Stimulated activated CD4-positive, alpha-beta T cell treated with anti-CD3 and anti-CD28 coated beads, Interleukin-15, amount 100 ng/mL, for 1 hour (primary cell): ENCODE data around the gene AKAP6.
"Not testable (repeated sequence)": the region's sequence is repeated elsewhere in the genome, so short reads cannot be mapped to it uniquely, and the experiment has no call there.

ENCODE experiments used
- DNase-seq, 2 donors: peaks; one replicate each; pipeline ENCODE4 v3.0.0-alpha.2; 2020; ENCODE audit warnings: low read depth in 1 of 2, low spot score in 1 of 2

Gene AKAP6

DNA sequence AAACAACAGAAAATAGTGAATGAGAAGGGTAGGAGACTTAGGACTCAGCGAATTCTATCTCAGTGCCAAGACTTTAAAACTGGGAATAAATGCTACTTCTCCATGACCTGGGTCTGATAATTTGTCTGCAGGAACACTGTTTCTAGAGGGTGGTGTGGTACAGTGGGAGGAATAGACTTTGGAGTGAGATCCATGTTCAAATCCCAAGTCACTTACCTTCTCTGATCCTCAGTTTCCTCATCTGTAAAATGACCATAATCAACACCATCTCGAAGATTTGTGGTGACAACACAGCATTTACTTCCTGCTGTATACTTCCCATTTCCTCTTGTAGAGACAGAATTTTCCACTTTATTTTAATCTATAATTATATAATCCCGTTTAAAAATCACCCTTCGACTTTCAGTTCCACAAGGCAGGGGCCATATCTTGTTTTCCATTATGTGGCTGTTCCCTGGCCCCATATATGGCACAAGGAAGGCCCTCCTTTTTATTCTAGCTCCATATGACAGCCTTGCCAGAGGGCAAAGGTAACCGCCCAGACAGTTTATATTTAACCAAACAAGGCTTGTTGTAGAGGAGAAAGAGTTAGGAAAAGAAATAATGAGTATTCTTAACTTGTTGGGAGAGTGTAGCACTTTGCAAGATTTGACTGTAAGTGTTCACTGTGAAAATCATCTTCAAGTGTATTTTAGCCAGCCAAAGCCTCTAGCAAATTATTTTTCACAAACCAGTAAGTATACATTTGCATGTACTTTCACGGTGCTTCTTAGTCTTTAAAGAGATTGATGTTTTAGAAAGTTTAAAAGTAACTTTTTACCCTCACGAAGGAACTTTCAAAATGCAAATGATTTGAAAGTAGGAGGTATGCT, 243.1 kb downstream of the AKAP6 start:
- DNase-seq, result no peak

DNA sequence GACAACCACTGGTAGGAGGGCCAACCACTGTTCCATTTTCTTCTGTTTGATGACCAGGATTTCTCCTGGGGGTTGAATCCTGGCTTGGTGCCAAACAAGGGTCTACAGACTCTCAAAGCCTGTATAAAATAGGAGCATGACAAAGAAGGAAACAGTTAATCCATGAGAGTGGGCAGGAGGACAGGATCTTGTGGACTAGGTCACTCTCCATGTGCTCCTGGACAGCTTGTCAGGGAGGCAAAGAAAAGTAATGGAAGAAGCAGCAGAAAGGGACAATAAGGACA, 243.7 kb downstream of the AKAP6 start:
- DNase-seq, result no peak

DNA sequence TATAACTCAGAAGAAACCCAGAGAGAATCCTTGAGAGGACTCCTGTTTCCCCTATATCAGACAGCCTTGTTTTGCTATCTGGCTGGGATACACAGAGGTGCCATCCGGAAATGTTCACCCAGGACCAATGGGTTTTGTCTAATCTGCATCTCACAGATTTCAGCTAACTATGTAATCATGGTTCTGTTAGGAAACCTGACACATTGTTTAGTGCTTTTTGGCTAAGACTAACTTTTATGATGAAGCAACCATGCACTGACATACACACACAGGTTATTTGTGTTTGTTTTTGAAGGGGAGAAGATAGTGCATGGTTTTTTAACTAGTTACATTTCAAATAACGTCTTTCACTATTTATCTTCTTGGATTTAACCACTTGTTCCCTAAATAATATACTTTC, 245.2 kb downstream of the AKAP6 start:
- no peak for DNase-seq

DNA sequence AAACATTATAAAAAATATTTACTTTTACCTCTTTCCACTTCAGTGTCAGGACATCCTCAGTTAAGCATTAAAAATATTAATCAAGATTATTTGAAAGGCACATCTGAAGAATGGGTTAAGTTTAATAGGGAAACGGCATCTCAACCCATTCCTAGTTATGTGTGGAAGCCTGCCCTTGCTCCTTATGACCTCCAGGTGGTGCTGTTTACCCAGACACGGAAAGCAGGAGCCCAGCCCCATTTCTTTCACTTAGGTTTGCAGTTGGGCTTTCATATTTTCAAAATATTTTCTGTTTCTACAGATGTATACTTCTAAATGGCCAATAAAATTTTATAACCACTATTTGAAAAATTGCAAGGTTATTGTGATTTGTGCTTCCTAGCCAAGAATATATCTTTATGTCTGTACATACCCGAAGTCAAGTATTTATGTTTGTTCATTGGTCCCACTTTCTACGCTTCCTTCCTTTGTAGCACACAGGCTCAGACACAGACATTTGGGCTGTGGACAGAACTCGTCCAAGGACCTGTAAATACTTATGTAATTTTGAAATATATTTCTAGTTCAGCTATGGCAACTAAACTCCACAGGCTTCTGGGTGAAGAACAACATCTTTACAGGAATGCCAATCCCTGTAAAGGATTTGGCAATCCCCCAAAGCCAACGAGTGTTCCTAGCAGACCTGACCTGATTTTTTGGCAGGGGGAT, 247.1 kb downstream of the AKAP6 start:
- no peak for DNase-seq

DNA sequence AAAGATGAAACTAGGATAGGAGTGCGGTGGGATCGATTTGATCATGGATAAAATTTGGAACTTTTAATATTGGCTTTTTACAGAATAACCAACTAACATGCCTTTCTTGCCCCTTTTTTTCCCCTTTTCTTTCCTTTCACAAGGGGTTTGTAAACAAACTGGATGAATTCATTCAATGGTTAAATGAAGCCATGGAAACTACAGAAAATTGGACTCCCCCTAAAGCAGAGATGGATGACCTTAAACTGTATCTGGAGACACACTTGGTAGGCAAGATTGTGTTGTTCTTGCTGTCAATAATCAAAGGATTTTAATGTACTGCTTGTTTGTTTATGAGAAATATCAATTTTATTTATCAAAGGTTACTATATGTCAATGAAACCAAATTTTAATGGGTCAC, 247.9 kb downstream of the AKAP6 start:
- DNase-seq, result no peak

DNA sequence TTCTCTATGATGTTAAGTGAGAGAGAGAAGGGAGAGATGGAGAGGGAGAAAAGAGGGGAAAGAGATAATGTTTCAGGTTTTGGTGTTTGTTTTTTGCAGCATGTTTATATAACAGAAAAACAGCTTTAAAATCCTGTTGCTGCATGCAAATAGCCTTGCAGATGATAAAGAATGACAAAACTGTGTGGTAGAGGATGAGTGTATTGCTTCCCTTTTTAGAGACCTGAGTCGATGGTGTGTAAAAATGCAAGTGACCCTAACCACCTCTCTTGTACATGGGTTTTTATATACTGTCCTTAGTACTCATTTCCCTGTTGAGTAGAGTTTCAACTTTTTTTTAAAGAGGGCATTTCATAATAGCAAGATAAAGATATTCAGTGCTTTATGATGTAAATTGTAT, 249.1 kb downstream of the AKAP6 start:
- DNase-seq, result no peak

DNA sequence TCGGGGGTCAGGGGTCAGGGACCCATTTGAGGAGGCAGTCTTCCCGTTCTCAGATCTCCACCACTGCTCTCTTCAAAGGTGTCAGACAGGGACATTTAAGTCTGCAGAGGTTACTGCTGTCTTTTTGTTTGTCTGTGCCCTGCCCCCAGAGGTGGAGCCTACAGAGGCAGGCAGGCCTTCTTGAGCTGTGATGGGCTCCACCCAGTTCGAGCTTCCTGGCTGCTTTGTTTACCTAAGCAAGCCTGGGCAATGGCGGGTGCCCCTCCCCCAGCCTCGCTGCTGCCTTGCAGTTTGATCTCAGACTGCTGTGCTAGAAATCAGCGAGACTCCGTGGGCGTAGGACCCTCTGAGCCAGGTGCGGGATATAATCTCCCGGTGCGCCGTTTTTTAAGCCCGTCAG, 254.3 kb downstream of the AKAP6 start:
- DNase-seq, result not testable (repeated sequence)

DNA sequence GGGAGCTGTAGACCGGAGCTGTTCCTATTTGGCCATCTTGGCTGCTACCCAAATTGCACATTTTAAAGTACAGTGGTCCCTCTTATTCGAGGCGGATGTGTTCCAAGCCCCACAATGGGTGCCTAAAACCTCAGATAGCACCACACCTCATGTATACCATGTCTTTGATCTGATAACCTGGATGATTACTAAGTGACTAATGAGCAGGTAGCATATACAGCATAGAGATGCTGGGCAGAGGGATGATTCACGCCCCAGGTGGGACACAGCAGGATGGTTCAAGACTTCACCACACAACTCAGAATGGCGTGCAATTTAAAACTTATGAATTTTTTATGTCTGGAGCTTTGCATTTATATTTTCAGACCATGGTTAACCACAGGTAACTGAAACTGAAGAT, 255.0 kb downstream of the AKAP6 start:
- DNase-seq, result no peak

DNA sequence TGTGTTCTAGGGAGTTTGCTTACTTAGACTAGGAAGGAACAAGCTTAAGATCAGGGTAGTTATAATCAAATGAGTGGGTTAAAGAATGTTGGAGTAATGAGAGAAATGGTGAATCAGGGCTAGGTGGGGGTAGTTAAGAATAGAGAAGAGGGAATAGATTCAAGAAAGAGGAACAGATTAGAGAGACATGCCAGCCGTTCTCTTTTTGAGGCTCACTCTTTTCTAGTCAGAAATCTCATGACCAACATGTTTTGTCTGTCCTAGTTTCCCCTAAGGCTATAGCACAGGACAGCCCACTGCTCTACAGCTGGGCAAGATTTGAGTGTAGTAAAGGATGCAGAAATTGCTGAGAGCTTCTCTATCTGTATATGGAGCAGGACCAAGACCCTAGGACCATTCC, 258.4 kb downstream of the AKAP6 start:
- DNase-seq, result no peak

DNA sequence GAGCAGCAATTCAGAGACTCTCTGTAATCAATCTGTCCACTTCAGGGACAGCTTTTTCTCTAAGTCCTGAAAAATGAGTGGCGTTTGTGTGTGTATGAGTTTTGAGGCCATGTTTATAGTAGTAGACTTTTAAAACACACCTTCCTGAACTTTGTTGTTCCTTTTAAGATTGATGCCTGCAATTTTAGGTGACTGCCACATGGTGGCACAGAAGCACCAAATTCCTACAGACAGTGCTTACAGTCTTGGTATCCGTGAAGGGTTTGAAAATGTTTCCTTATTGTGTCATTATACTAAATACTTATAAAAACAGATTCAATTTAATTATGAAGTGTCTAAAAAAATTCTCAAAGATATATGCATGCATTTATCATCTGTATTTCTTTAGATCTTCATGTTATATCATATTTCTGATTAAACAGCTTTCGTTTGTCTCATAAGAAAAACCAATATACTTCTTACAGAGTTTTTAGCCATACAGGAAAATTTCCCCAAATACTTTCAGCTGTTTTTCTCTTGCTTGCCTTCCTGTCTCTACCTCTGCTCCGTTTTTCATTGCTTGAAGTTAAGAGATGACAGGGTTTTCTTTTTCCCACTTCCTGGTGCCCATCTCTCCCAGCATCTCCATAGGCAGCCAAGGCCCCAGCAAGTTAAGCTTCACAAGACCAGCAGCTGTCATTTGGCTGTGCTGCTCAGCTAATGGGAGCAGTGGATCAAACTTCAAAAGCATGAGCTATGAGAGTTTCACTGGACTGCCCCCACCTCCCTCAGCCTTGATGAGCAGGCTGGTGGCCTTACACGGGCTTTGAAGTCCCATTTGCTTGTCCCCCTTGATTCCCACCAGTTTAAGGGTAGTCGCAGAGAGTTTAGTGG, 259.6 kb downstream of the AKAP6 start:
- DNase-seq, result no peak

DNA sequence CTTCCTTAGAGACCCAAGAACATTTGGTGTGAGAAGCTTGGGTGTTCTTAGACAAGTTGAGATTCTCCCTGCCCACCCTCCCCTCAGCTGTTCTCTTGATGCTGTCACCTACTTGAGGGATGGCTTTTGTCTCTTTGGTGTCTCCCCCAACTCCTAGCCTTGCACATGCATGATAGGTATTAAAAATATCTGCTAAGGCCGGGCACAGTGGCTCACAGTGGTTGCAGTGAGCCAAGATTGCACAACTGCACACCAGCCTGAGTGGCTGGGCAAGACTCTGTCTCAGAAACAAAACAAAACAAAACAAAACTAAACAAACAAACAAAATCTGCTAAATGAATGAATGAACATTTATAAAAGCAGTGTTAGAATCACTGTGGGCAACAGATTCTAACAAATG, 261.1 kb downstream of the AKAP6 start:
- DNase-seq, result no peak

DNA sequence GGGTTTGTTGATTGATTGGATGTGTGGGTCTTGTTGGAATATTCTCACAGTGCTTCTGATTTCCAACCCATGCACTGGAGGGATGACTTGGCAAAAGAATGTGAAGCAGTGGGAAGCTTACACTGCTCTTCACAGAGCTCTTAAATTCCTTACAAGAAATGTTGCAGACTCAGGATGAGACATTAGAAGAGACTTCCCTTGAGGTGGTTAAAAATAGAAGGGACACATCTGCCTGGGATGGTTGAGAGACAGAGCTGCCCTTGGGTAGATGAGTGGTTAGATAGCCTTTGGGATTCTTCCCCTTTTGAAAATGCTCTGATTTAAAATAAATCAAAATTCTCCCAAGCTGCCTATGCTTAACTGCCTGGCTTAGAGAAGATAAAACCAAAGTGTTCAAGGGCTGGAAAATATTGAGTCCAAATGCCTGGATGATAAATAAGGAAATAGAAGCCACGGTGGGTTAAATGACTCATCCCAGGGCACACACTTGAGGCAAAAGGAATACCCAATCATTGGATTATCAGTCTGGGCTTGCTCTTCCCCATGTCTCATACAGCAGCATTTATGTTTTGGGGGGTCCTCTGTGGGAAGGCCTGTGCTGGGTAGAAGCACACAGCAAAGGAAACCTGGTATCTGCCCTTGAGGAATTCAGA, 264.3 kb downstream of the AKAP6 start:
- no peak for DNase-seq

DNA sequence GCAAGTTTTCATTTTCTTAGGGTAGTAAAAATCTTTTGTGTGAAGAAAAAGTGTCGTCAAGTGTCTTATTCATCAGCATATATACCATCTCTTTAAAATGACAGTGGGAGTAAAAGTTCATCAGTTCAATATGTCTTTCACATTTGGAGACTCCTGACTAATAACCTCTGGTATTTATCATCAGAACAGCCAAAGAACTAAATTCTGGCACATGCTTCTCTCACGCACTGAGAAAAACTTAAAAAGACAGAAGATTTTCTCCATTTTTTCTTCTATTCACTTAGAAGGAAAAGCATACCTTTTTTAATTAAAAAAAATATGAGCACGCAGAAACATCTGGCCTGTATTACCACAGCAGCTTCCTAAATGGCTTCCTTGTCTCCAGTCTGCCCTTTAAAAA, 265.7 kb downstream of the AKAP6 start:
- no peak for DNase-seq

DNA sequence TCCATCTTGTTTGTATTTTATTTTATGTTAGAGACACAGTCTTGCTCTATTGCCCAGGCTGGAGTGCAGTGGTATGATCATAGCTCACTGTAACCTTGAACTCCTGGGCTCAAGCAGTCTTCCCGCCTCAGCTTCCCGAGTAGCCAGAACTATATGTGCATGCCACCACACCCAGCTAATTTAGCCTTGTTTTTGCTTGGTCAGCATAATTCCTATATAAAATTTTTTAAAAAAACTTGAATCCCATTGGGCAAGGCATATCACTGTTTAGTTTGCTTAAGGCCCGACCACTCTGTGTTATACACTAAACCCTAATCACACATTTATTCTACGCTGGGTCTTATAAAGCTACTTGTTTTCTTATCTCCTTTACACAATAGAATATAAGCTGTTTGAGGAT, 266.4 kb downstream of the AKAP6 start:
- DNase-seq, result no peak

DNA sequence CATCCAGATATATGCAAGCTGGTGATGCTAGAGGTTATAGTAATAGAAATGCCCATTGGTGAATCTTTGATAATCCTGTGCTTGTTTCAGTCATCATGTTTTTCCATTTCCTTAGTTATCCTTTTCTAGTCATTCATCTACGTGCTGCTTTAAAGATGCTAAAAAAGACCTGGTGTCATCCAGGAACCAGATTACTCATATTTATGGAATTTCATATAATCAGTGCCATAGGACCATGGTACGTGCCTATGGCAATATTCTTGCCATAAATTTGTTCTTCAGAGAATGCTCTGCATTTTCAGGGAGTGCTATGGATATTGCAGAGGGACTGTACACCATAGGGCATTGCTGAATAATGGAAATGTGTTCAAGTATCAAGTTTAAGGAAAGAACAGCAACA, 267.3 kb downstream of the AKAP6 start:
- DNase-seq, result no peak

DNA sequence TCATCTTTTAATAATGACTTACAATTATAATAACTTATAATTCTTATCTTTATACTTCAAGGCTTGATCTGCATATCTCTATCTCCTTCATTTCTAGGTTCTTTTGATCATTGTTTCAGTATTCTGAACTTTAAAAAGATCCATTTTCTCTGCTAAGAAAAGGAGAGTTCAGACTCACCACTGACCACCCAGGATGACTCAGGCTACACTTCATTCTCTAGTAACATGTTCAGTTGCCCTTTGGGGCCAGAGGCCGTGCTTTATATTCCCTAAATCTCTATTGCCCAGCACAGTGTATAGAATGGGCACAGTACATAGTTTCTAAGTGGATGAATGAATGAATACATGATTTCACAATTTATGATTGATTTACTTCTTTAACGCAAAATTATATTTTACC, 268.7 kb downstream of the AKAP6 start:
- no peak for DNase-seq

DNA sequence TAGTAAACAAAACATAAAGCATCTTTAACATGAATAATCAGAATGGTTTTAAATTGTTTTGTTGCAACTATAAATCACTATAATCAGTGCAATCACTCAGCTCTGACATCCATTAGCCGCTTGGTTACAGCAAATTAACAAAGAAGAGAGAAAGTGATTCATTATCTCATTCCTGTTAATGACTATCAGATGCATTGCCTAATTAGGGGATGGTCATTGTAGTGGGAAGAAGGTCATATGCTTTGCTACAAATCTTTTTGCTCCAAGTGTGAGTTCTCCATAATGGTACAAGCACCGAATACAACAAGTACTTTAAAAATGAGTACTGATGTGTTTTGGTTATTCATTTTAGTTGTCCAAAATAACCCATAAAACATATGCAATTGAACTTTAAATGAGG, 272.0 kb downstream of the AKAP6 start:
- DNase-seq, result no peak

DNA sequence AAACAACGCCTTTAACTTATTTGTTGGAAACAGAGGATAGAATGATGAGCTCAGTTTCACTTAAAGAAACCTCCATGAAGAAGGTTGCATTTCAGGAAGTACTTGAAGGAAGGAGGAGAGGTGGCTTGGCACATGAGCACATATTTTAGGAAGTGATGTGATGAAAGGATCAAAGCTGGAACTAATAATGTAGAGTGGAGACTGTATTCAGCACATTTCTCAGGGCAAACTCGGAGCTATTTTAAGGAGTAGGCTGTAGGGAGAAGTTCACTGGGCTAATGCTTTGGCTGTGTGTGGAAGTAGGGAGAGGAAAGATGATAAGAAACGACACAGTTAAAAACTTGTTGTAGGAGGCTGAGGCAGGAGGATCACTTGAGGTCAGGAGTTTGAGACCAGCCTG, 272.8 kb downstream of the AKAP6 start:
- no peak for DNase-seq

DNA sequence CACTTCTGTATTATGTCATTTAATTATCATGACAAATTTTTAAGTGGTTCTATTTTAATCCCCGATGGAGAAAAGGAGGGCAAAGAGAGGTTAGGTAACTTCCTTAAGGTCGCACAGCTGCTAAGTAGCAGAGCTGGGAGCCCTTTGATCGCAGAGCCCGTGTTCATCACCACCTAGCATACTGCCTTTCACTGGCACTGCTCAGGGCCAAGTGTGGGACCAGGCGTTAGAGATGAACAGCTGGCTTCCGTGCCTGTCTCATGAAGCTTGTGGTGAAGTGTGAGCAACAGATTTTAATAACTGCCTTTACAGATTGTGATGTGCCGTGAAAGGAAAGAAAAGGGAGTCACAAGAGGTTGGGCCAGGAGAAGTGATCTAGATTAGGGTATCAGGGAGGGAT, 273.6 kb downstream of the AKAP6 start:
- no peak for DNase-seq

DNA sequence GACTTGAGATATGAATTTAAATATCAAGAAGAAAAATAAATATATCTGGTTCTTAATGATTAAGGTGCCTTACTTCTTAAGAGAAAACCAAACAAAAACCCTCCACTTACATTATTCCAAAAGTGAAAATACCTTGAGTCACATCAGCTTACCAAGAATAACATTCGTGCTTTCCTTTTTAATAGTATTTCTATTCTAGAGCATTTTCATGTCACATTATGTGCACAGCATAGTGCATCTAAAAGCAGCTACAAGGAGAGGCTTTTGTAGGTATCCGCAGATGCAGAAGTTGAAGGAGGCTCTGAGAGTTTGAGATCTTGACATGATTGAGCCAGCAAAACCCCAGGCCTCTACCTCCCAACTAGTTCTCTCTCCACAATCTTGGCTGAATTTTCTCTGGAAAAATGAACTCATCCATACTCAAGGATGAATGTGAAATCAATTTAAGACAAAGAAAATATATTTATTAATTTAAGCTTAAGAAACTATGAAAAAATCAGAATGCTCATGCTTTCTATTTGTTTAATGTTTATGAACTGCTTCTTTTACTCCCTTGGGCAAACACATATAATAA, 275.0 kb downstream of the AKAP6 start:
- DNase-seq, result no peak

DNA sequence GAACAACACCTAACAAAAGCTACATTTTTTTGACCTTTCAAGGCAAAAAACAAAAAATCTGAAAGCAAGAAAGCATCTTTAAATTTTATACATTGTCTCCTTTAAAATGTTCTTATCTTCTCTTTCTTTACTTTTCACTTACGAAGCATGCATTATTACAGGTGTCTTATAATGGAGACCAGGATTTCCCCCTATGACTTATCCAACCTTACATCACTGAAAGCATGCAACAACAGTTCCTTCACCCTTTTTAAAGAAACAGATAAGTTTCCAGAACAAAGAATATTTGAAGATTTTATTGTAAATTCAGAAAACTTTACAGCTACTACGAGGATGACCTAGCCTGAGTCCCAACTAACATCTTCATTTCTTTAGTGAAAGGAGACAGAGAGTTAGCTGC, 277.2 kb downstream of the AKAP6 start:
- DNase-seq, result no peak
